HepG2 (cell line): Measurements from ENCODE around the gene ESYT3. TPM values are rescaled to one million over a fixed set of nuclear protein-coding genes. Genes with fewer than 3 reads are reported as not detected.

Experiments
- ATAC-seq: fragments of 200-7000 bp; cut with Tn5 transposase; 3 replicates; pipeline ENCODE4 v1.9.1; 2020; ENCODE audit warnings: mild to moderate bottlenecking, moderate library complexity
- BruUV-seq: library from RNA; stranded (reverse); fragments of 400-500 nt; replicated peaks from 2 replicates; lab custom pipeline; 2021; lab: Mats Ljungman, UMichigan
- CTCF ChIA-PET: fragments of 300-600 bp; formaldehyde crosslinking; extraction: SDS; loops from one replicate; lab custom pipeline; 2021; ENCODE audit warnings: low total read pairs, inconsistent platforms, low intra/inter-chr PET ratio; lab: Yijun Ruan, JAX
- POLR2A ChIA-PET: fragments of 350-600 bp; sonication (Branson Sonifier 250); formaldehyde crosslinking; loops from one replicate; lab custom pipeline; 2020; ENCODE audit warnings: antibody characterized with exemption, inconsistent platforms; lab: Yijun Ruan, JAX
- DNase-seq: peaks from one replicate; pipeline ENCODE4 v3.0.0-alpha.2; 2015; ENCODE audit warnings: low spot score
- FAIRE-seq: peaks from 3 replicates; lab custom pipeline; 2011; peaks lifted over from hg19 to GRCh38; lab: Jason Lieb, UNC
- H2AFZ ChIP-seq: one replicate; pipeline ENCODE4 v1.6.1; 2011; ENCODE audit warnings: low read length, inconsistent platforms
- H3K27ac ChIP-seq: fragments of 300-600 bp; 3 replicates; pipeline ENCODE4 v1.8.0; 2011; ENCODE audit warnings: mixed run types, mild to moderate bottlenecking, mixed read lengths, low read length, inconsistent platforms; ENCODE audit not compliant: insufficient read depth; ENCODE audit errors: extremely low read length
- H3K27me3 ChIP-seq, 2 experiments: fragments of 200-600 bp in 1 of 2; 2 replicates in 1 of 2; 3 replicates in 1 of 2; pipeline versions ENCODE4 v1.6.0 to v1.8.0; 2011; ENCODE audit warnings: low read length in 2 of 2, mild to moderate bottlenecking in 2 of 2, moderate library complexity in 2 of 2, inconsistent platforms in 1 of 2; ENCODE audit not compliant: insufficient read depth in 2 of 2, control insufficient read depth in 1 of 2
- H3K36me3 ChIP-seq, 2 experiments: fragments of 200-600 bp in 1 of 2; replicated peaks in 1 of 2; 2 replicates in 1 of 2; 3 replicates in 1 of 2; pipeline versions ENCODE4 v1.5.1 to v1.8.0; 2011; ENCODE audit warnings: low read length in 2 of 2, inconsistent platforms in 1 of 2; ENCODE audit not compliant: insufficient read depth in 2 of 2, control insufficient read depth in 1 of 2
- H3K4me1 ChIP-seq: 2 replicates; pipeline ENCODE4 v1.5.1; 2012; ENCODE audit warnings: low read length, inconsistent platforms; ENCODE audit not compliant: insufficient read depth
- H3K4me2 ChIP-seq: 2 replicates; pipeline ENCODE4 v1.6.0; 2011; ENCODE audit warnings: low read depth, low read length, inconsistent platforms
- H3K4me3 ChIP-seq, 3 experiments: fragments of 200-600 bp in 1 of 3; sonication (generic), shearing (Covaris generic) in 1 of 3; replicated peaks in 1 of 3; 2 replicates each; pipeline ENCODE4 v1.5.1; 2011 to 2016; ENCODE audit warnings: low read length in 3 of 3, inconsistent platforms in 2 of 3, low read depth in 2 of 3, mild to moderate bottlenecking in 2 of 3, control low read depth in 1 of 3, mixed read lengths in 1 of 3; ENCODE audit not compliant: insufficient read depth in 1 of 3
- H3K79me2 ChIP-seq: one replicate; pipeline ENCODE4 v1.6.1; 2011; ENCODE audit warnings: low read length, inconsistent platforms; ENCODE audit not compliant: insufficient read depth
- H3K9ac ChIP-seq: 2 replicates; pipeline ENCODE4 v1.6.0; 2011; ENCODE audit warnings: mild to moderate bottlenecking, low read depth, low read length, inconsistent platforms; ENCODE audit not compliant: insufficient read depth
- H3K9me3 ChIP-seq: 2 replicates; pipeline ENCODE4 v1.5.1; 2012; ENCODE audit warnings: mild to moderate bottlenecking, low read length
- H4K20me1 ChIP-seq: 2 replicates; pipeline ENCODE4 v1.6.0; 2011; ENCODE audit warnings: inconsistent platforms, mild to moderate bottlenecking, low read length, moderate library complexity; ENCODE audit not compliant: insufficient read depth
- ARID2 ChIP-seq: sonication (generic); formaldehyde crosslinking; IDR thresholded peaks from 2 replicates; pipeline ENCODE4 v1.8.1; 2022; ENCODE audit warnings: mild to moderate bottlenecking, missing genetic modification reagents, borderline replicate concordance
- CREB1 ChIP-seq, 2 experiments: fragments of 450-650 bp in 1 of 2; IDR thresholded peaks; 2 replicates each; pipeline ENCODE4 v1.6.1; 2016 to 2017; ENCODE audit warnings: control low read depth in 1 of 2, mild to moderate bottlenecking in 1 of 2, missing compliant biosample characterization in 1 of 2, missing genetic modification characterization in 1 of 2
- HMGXB4 ChIP-seq, 2 experiments: sonication (generic) in 1 of 2; formaldehyde crosslinking in 1 of 2; IDR thresholded peaks; 2 replicates each; pipeline versions ENCODE4 v1.4.0 to v1.6.1; 2018 to 2020; ENCODE audit warnings: missing genetic modification reagents in 2 of 2, borderline replicate concordance in 1 of 2, low read depth in 1 of 2, mild to moderate bottlenecking in 1 of 2, missing biosample characterization in 1 of 2
- KLF11 ChIP-seq: IDR thresholded peaks from 2 replicates; pipeline ENCODE4 v1.6.1; 2016; ENCODE audit warnings: missing compliant biosample characterization
- MBNL3 ChIP-seq: fragments of 250-450 bp; sonication (Bioruptor Pico); conservative IDR thresholded peaks from 2 replicates; pipeline ENCODE4 v1.8.0; 2022; ENCODE audit warnings: mild to moderate bottlenecking, inconsistent platforms
- NFKBIZ ChIP-seq: IDR thresholded peaks from 2 replicates; pipeline ENCODE4 v1.6.1; 2018; ENCODE audit warnings: missing genetic modification reagents, missing compliant biosample characterization
- SP4 ChIP-seq: sonication (generic); formaldehyde crosslinking; IDR thresholded peaks from 2 replicates; pipeline ENCODE4 v1.8.1; 2023; ENCODE audit warnings: mild to moderate bottlenecking, missing genetic modification reagents
- ZNF564 ChIP-seq: sonication (generic); formaldehyde crosslinking; IDR thresholded peaks from 2 replicates; pipeline ENCODE4 v1.8.1; 2023; ENCODE audit warnings: mild to moderate bottlenecking, missing genetic modification reagents
- WGBS: methylation state at CpG from one replicate; pipeline ENCODE4 v1.1.6; 2017; ENCODE audit warnings: low lambda C conversion rate; 5-methylcytosine and 5-hydroxymethylcytosine counted together
- in situ Hi-C: cut with HindIII; loops from 2 replicates; pipeline ENCODE4 v1.10.0; 2017; ENCODE audit warnings: low pct_unique_long_range_greater_than_20kb; ENCODE audit not compliant: extremely low pct_ligation_motif_present
- intact Hi-C: fragments of 100-400 bp; cut with micrococcal nuclease; formaldehyde crosslinking; loops from one replicate; pipeline ENCODE4 v1.10.0; 2022; ENCODE audit not compliant: unreplicated experiment
- polyA plus RNA-seq, 8 experiments: library from polyadenylated mRNA; depleted of rRNA in 3 of 8; stranded (reverse) in 7 of 8; unstranded in 1 of 8; fragments of >200 nt; fragmentation: Illumina TruSeq in 4 of 8; extraction: Trizol in 4 of 8; gene quantifications; 2 replicates each; pipeline versions ENCODE4 v1.2.1 to v1.2.3, GENCODE V29; 2011 to 2016; ENCODE audit warnings: low read depth in 4 of 8, missing spikeins in 1 of 8, mixed read lengths in 1 of 8; ENCODE audit not compliant: insufficient read depth in 1 of 8
- total RNA-seq, 5 experiments: library from RNA; depleted of rRNA; stranded (reverse); fragments of >200 nt; fragmentation: Illumina TruSeq; extraction: Trizol; gene quantifications; 2 replicates each; pipeline ENCODE4 v1.2.3, GENCODE V29; 2016; ENCODE audit warnings: low read depth in 1 of 5
- TF ChIP-seq, protein P1 (sequence below): IDR thresholded peaks from 2 replicates; pipeline ENCODE4 v1.6.1; 2016
- TF ChIP-seq, protein P2 (sequence below): sonication (generic); formaldehyde crosslinking; IDR thresholded peaks from 2 replicates; pipeline ENCODE4 v1.5.0; 2020; ENCODE audit warnings: mild to moderate bottlenecking, missing genetic modification reagents, moderate library complexity
- TF ChIP-seq, protein P3 (sequence below): sonication (generic); formaldehyde crosslinking; IDR thresholded peaks from 2 replicates; pipeline ENCODE4 v1.5.1; 2020; ENCODE audit warnings: missing genetic modification reagents, mild to moderate bottlenecking, borderline replicate concordance

ESYT3 gene
- total and polyA plus RNA-seq, 2 of the 13 experiments (the other 11 are each of a cell fraction or from before 2014, with no cell fraction given) = 1.5 to 4.1 TPM

DNA sequence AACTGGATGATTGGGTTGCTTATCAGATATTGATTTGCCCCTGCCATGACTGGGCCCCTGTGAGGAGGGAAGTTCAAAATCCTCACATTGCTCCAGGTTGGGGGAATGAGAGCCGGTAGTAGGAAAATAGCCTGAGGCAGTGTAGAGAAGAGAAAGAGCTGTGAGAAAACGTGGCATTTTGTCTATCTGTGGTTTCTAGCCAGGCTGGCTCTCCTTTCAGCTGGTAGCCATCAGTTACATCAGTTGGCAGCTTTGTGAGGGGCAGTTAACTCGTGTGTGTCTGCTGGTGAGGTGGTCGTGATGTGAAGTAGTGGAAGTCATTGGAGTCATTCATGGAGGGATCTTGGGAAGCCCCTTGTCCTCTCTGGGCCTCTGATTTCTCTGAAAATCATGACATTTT lies 5.2 kb downstream of the ESYT3 start:
- WGBS = 79% methylated on average over 4 of the region's 4 CpGs
- no peaks in the 10 kb centered on the region for H3K36me3 ChIP-seq
- no peaks in the 10 kb centered on the region for H3K9me3 ChIP-seq
- TF ChIP-seq CREB1 (IDR thresholded peaks at IDR 0.05) (no peak), CREB1 (CRISPR knock-in tag; IDR thresholded peaks at IDR 0.05) (no peak), NFKBIZ (CRISPR knock-in tag) (no peak), SP4 (CRISPR knock-in tag) (no peak), ARID2 (CRISPR knock-in tag) (no peak)
- TF ChIP-seq, protein P1, sequence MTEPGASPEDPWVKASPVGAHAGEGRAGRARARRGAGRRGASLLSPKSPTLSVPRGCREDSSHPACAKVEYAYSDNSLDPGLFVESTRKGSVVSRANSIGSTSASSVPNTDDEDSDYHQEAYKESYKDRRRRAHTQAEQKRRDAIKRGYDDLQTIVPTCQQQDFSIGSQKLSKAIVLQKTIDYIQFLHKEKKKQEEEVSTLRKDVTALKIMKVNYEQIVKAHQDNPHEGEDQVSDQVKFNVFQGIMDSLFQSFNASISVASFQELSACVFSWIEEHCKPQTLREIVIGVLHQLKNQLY (CRISPR knock-in tag) = no peak
- TF ChIP-seq, protein P2, sequence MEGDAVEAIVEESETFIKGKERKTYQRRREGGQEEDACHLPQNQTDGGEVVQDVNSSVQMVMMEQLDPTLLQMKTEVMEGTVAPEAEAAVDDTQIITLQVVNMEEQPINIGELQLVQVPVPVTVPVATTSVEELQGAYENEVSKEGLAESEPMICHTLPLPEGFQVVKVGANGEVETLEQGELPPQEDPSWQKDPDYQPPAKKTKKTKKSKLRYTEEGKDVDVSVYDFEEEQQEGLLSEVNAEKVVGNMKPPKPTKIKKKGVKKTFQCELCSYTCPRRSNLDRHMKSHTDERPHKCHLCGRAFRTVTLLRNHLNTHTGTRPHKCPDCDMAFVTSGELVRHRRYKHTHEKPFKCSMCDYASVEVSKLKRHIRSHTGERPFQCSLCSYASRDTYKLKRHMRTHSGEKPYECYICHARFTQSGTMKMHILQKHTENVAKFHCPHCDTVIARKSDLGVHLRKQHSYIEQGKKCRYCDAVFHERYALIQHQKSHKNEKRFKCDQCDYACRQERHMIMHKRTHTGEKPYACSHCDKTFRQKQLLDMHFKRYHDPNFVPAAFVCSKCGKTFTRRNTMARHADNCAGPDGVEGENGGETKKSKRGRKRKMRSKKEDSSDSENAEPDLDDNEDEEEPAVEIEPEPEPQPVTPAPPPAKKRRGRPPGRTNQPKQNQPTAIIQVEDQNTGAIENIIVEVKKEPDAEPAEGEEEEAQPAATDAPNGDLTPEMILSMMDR (CRISPR knock-in tag) = no peak
- POLR2A ChIA-PET = no interaction called here
- intact Hi-C loops (no loop called here), in situ Hi-C loops (no loop called here)
- H2AFZ ChIP-seq = no peak overlapping the region
- H3K9ac ChIP-seq = no peak overlapping the region
- no peak overlapping the region for H3K27ac ChIP-seq
- ATAC-seq = no peak
- DNase-seq = no peak
- no peaks in the 10 kb centered on the region for H3K27me3 ChIP-seq
- no peak overlapping the region for H3K4me2 ChIP-seq
- no peaks in the 10 kb centered on the region for H3K79me2 ChIP-seq
- no peak overlapping the region for H3K4me3 ChIP-seq
- no peak for FAIRE-seq
- H4K20me1 ChIP-seq = no peaks in the 10 kb centered on the region
- peaks cover 33% of the 10 kb centered on the region for H3K4me1 ChIP-seq
- no TSS peak for BruUV-seq
- CTCF ChIA-PET = no interaction called here

- WGBS = 100% methylated on average over 2 of the region's 7 CpGs
- Histone ChIP-seq H3K27me3 (no peaks in the 10 kb centered on the region), H3K9ac (no peak overlapping the region), H3K79me2 (no peaks in the 10 kb centered on the region), H3K4me1 (peaks cover 28% of the 10 kb centered on the region), H3K27ac (no peak overlapping the region), H3K4me2 (no peak overlapping the region), H3K36me3 (no peaks in the 10 kb centered on the region), H2AFZ (no peak overlapping the region), H3K4me3 (no peak overlapping the region), H4K20me1 (no peaks in the 10 kb centered on the region), H3K9me3 (no peaks in the 10 kb centered on the region)
- ATAC-seq = no peak; the same call in 2 of the 3 replicates
- intact Hi-C loops (no loop called here), in situ Hi-C loops (no loop called here)
- DNase-seq = no peak
- ChIA-PET CTCF (no interaction called here), POLR2A (no interaction called here)
- no peak for FAIRE-seq
- BruUV-seq = no TSS peak
- TF ChIP-seq ZNF564 (CRISPR knock-in tag) (no peak), HMGXB4 (CRISPR knock-in tag; IDR thresholded peaks at IDR 0.05; ENCODE audit: borderline replicate concordance in 1 of 2, low read depth in 1 of 2) (no peak), KLF11 (no peak), MBNL3 (no peak)
- TF ChIP-seq, protein P3, sequence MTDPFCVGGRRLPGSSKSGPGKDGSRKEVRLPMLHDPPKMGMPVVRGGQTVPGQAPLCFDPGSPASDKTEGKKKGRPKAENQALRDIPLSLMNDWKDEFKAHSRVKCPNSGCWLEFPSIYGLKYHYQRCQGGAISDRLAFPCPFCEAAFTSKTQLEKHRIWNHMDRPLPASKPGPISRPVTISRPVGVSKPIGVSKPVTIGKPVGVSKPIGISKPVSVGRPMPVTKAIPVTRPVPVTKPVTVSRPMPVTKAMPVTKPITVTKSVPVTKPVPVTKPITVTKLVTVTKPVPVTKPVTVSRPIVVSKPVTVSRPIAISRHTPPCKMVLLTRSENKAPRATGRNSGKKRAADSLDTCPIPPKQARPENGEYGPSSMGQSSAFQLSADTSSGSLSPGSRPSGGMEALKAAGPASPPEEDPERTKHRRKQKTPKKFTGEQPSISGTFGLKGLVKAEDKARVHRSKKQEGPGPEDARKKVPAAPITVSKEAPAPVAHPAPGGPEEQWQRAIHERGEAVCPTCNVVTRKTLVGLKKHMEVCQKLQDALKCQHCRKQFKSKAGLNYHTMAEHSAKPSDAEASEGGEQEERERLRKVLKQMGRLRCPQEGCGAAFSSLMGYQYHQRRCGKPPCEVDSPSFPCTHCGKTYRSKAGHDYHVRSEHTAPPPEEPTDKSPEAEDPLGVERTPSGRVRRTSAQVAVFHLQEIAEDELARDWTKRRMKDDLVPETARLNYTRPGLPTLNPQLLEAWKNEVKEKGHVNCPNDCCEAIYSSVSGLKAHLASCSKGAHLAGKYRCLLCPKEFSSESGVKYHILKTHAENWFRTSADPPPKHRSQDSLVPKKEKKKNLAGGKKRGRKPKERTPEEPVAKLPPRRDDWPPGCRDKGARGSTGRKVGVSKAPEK = no peak
Observed at GRCh38 chr3:138440121-138440521, 5.7 kb downstream of the ESYT3 start.
